Measurements from ENCODE around the gene METTL3.

Gene METTL3

GRCh38 chr14:21523203-21523602 lies 12.1 kb upstream of the METTL3 start:
- H3K27me3 ChIP-seq (ENCODE audit: insufficient read depth, low read length): no peaks in the 10 kb centered on the region
- H3K4me3 ChIP-seq (ENCODE audit: low read length): no peak overlapping the region
- peaks cover 52% of the 10 kb centered on the region for H3K36me3 ChIP-seq (ENCODE audit: insufficient read depth, low read length)
- H2AFZ ChIP-seq (ENCODE audit: low read depth, low read length): no peak overlapping the region
- peaks cover 32% of the 10 kb centered on the region for H3K4me1 ChIP-seq (ENCODE audit: insufficient read depth, low read length)
- H3K9me3 ChIP-seq (ENCODE audit: low read length): peaks cover 2% of the 10 kb centered on the region

- H3K4me3 ChIP-seq (ENCODE audit: low read length): no peak overlapping the region
- peaks cover 52% of the 10 kb centered on the region for H3K36me3 ChIP-seq (ENCODE audit: insufficient read depth, low read length)
- H3K9me3 ChIP-seq (ENCODE audit: low read length): peaks cover 2% of the 10 kb centered on the region
- H3K4me1 ChIP-seq (ENCODE audit: insufficient read depth, low read length): peaks cover 18% of the 10 kb centered on the region
- no peaks in the 10 kb centered on the region for H3K27me3 ChIP-seq (ENCODE audit: insufficient read depth, low read length)
- H2AFZ ChIP-seq (ENCODE audit: low read depth, low read length): no peak overlapping the region
These were observed 10.4 kb upstream of the METTL3 start for GRCh38 chr14:21521501-21521900.

GRCh38 chr14:21520767-21521166 lies 9.6 kb upstream of the METTL3 start:
- Histone ChIP-seq H3K36me3 (ENCODE audit: insufficient read depth, low read length) (peaks cover 52% of the 10 kb centered on the region), H3K4me3 (ENCODE audit: low read length) (no peak overlapping the region), H3K27me3 (ENCODE audit: insufficient read depth, low read length) (no peaks in the 10 kb centered on the region), H2AFZ (ENCODE audit: low read depth, low read length) (no peak overlapping the region), H3K4me1 (ENCODE audit: insufficient read depth, low read length) (peaks cover 15% of the 10 kb centered on the region), H3K9me3 (ENCODE audit: low read length) (peaks cover 2% of the 10 kb centered on the region)

- peaks cover 35% of the 10 kb centered on the region for H3K36me3 ChIP-seq (ENCODE audit: insufficient read depth, low read length)
- no peak overlapping the region for H3K4me3 ChIP-seq (ENCODE audit: low read length)
- H3K27me3 ChIP-seq (ENCODE audit: insufficient read depth, low read length): no peaks in the 10 kb centered on the region
- H2AFZ ChIP-seq (ENCODE audit: low read depth, low read length): no peak overlapping the region
- peaks cover 16% of the 10 kb centered on the region for H3K4me1 ChIP-seq (ENCODE audit: insufficient read depth, low read length)
- peaks cover 2% of the 10 kb centered on the region for H3K9me3 ChIP-seq (ENCODE audit: low read length)
These were observed 7.6 kb upstream of the METTL3 start for GRCh38 chr14:21518725-21519124.

GRCh38 chr14:21514341-21514740 lies 3.2 kb upstream of the METTL3 start:
- Histone ChIP-seq H3K4me1 (ENCODE audit: insufficient read depth, low read length) (peaks cover 23% of the 10 kb centered on the region), H3K36me3 (ENCODE audit: insufficient read depth, low read length) (peaks cover 2% of the 10 kb centered on the region), H3K4me3 (ENCODE audit: low read length) (no peak overlapping the region), H3K27me3 (ENCODE audit: insufficient read depth, low read length) (no peaks in the 10 kb centered on the region), H2AFZ (ENCODE audit: low read depth, low read length) (peak overlapping the region; percentile 64), H3K9me3 (ENCODE audit: low read length) (no peaks in the 10 kb centered on the region)

- Histone ChIP-seq H3K36me3 (ENCODE audit: insufficient read depth, low read length) (peaks cover 22% of the 10 kb centered on the region), H3K4me3 (ENCODE audit: low read length) (peak overlapping the region; percentile 79), H3K9me3 (ENCODE audit: low read length) (no peaks in the 10 kb centered on the region), H2AFZ (ENCODE audit: low read depth, low read length) (no peak overlapping the region), H3K27me3 (ENCODE audit: insufficient read depth, low read length) (no peaks in the 10 kb centered on the region), H3K4me1 (ENCODE audit: insufficient read depth, low read length) (peaks cover 19% of the 10 kb centered on the region)
These were observed 1.6 kb downstream of the METTL3 start for GRCh38 chr14:21509432-21510143.

GRCh38 chr14:21506557-21506956 lies 4.6 kb downstream of the METTL3 start:
- Histone ChIP-seq H3K4me3 (ENCODE audit: low read length) (no peak overlapping the region), H2AFZ (ENCODE audit: low read depth, low read length) (no peak overlapping the region), H3K9me3 (ENCODE audit: low read length) (no peaks in the 10 kb centered on the region), H3K36me3 (ENCODE audit: insufficient read depth, low read length) (peaks cover 47% of the 10 kb centered on the region), H3K27me3 (ENCODE audit: insufficient read depth, low read length) (no peaks in the 10 kb centered on the region), H3K4me1 (ENCODE audit: insufficient read depth, low read length) (peaks cover 15% of the 10 kb centered on the region)

GRCh38 chr14:21505012-21505553 lies 6.1 kb downstream of the METTL3 start:
- no peaks in the 10 kb centered on the region for H3K27me3 ChIP-seq (ENCODE audit: insufficient read depth, low read length)
- no peak overlapping the region for H2AFZ ChIP-seq (ENCODE audit: low read depth, low read length)
- no peak overlapping the region for H3K4me3 ChIP-seq (ENCODE audit: low read length)
- no peaks in the 10 kb centered on the region for H3K9me3 ChIP-seq (ENCODE audit: low read length)
- H3K4me1 ChIP-seq (ENCODE audit: insufficient read depth, low read length): peaks cover 11% of the 10 kb centered on the region
- H3K36me3 ChIP-seq (ENCODE audit: insufficient read depth, low read length): peaks cover 61% of the 10 kb centered on the region

- Histone ChIP-seq H3K36me3 (ENCODE audit: insufficient read depth, low read length) (peaks cover 66% of the 10 kb centered on the region), H3K27me3 (ENCODE audit: insufficient read depth, low read length) (no peaks in the 10 kb centered on the region), H3K4me1 (ENCODE audit: insufficient read depth, low read length) (peaks cover 6% of the 10 kb centered on the region), H3K9me3 (ENCODE audit: low read length) (no peaks in the 10 kb centered on the region), H2AFZ (ENCODE audit: low read depth, low read length) (no peak overlapping the region), H3K4me3 (ENCODE audit: low read length) (no peak overlapping the region)
These were observed 7.8 kb downstream of the METTL3 start for GRCh38 chr14:21503376-21503775.

GRCh38 chr14:21501568-21501967 lies 9.6 kb downstream of the METTL3 start:
- Histone ChIP-seq H3K9me3 (ENCODE audit: low read length) (no peaks in the 10 kb centered on the region), H3K36me3 (ENCODE audit: insufficient read depth, low read length) (peaks cover 69% of the 10 kb centered on the region), H3K4me3 (ENCODE audit: low read length) (no peak overlapping the region), H2AFZ (ENCODE audit: low read depth, low read length) (no peak overlapping the region), H3K27me3 (ENCODE audit: insufficient read depth, low read length) (no peaks in the 10 kb centered on the region), H3K4me1 (ENCODE audit: insufficient read depth, low read length) (peaks cover 6% of the 10 kb centered on the region)

GRCh38 chr14:21498540-21499526 lies 12.3 kb downstream of the METTL3 start:
- Histone ChIP-seq H2AFZ (ENCODE audit: low read depth, low read length) (no peak overlapping the region), H3K4me3 (ENCODE audit: low read length) (no peak overlapping the region), H3K4me1 (ENCODE audit: insufficient read depth, low read length) (peaks cover 6% of the 10 kb centered on the region), H3K9me3 (ENCODE audit: low read length) (no peaks in the 10 kb centered on the region), H3K36me3 (ENCODE audit: insufficient read depth, low read length) (peaks cover 87% of the 10 kb centered on the region), H3K27me3 (ENCODE audit: insufficient read depth, low read length) (no peaks in the 10 kb centered on the region)

GRCh38 chr14:21496453-21496852 lies 14.7 kb downstream of the METTL3 start:
- H3K9me3 ChIP-seq (ENCODE audit: low read length): no peaks in the 10 kb centered on the region
- H3K36me3 ChIP-seq (ENCODE audit: insufficient read depth, low read length): peaks cover 81% of the 10 kb centered on the region
- H3K4me3 ChIP-seq (ENCODE audit: low read length): no peak overlapping the region
- H2AFZ ChIP-seq (ENCODE audit: low read depth, low read length): no peak overlapping the region
- no peaks in the 10 kb centered on the region for H3K27me3 ChIP-seq (ENCODE audit: insufficient read depth, low read length)
- H3K4me1 ChIP-seq (ENCODE audit: insufficient read depth, low read length): peaks cover 6% of the 10 kb centered on the region

Data from neuron (in vitro differentiated cells).